HG02981 (cell line): Measurements from ENCODE around the gene COG3.

Experiments used
- ATAC-seq: cut with Tn5 transposase; IDR thresholded peaks from one replicate; pipeline ENCODE4 v1.9.1; 2021; ENCODE audit warnings: mild to moderate bottlenecking, moderate library complexity; ENCODE audit not compliant: unreplicated experiment

Gene COG3

GRCh38 chr13:45445053-45445452 is 19.7 kb upstream of the COG3 start:
- no peak for ATAC-seq

DNA sequence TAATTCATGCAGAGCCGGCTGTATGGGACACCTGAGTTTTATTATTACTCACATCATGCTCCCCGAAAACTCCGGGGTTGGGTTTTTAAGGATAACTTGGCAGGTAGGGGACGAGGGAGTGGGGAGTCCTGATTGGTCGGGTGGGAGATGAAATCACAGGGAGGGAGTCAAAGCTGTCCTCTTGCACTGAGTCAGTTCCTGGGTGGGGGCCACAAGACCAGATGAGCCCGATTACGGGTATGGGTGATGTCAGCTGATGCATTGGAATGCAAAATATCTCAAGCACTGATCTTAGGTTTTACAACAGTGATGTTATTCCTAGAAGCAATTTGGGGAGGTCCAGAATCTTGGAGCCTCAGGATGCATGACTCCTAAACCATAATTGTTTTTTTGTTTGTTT is 18.6 kb upstream of the COG3 start:
- no peak for ATAC-seq

GRCh38 chr13:45447050-45447661 is 17.6 kb upstream of the COG3 start:
- no peak for ATAC-seq

- no peak for ATAC-seq
Observed at GRCh38 chr13:45448965-45449559, 15.7 kb upstream of the COG3 start.

DNA sequence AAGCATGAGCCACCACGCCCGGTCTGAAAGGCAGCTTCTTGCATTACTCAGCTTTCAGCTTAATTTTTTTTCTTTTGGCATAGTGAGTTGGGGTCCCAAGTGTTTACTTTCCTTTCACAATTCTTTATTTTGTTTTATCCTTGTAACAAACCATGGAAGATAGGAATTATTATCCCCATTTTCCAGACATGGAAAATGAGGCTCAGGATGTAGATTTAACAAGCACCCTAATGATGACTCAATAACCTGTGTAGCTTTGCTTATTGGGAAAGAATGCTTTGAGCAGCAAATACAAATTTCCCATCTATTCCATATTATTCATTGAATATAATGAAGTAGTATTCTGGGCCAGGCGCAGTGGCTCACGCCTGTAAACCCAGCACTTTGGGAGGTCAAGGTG is 13.5 kb upstream of the COG3 start:
- ATAC-seq = no peak

- no peak for ATAC-seq
Observed at GRCh38 chr13:45454204-45454603, 10.5 kb upstream of the COG3 start.

DNA sequence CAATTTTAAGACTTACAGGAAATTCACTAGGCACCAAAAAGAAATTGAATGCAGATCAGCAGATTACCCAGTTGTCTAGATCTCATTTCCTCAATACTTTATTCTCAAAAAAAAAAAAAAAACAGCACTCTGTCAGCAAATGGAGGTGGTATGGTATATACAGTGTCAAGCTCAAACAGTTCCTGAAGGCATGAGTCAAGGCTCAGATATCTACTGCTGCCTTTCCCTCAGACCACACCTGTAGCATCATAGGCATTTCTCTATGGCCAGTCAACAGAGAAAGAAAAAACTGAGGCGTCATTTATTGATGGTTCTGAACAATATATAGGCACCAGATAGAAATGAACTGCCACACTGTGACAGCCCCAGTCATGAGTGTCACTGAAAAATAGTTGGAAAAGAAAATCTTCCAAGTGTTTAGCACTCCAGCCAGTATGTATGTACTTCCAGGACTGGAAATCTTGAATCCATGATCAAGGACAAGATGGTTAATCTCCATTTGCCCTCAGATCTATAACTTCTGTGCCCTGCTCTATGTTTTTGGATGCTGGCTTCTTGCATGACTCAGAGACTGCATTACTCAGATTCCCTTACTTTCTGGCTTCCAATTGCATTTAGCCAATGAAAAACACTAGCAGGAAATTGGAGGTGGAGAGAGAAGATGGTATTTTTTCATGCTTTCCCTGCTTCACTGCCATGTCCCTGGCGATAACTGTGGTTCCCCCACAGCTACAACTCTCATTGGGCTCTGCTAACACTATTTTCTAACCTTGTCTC is 8.4 kb upstream of the COG3 start:
- ATAC-seq = no peak

- ATAC-seq = no peak
Observed at GRCh38 chr13:45464141-45464686, 525 bp upstream of the COG3 start.

- no peak for ATAC-seq
Observed at GRCh38 chr13:45466359-45466758, 1.6 kb downstream of the COG3 start.

GRCh38 chr13:45468635-45469034 is 3.9 kb downstream of the COG3 start:
- no peak for ATAC-seq

DNA sequence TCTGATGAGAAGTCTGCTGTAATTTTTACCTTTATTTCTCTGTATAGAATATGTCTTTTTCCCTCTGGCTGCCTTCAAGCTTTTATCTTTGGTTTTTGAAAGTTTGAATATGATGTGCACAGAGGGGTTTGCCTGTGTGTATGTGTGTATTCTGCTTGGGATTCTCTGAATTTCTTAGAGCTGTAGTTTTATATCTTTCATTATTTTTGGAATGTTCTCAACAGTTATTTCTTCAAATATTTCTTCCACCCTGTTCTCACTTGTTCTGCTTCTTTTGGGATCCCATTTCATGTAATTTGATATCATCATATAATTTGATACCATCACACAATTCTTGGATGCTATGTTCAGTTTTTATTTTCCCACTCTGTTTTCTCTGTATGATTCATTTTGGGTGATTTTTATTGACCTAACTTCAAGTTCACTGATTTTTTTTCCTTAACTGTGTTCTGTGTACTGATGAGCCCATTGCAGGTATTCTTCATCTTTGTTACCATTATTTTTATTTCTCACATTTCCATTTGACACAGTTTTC is 7.5 kb downstream of the COG3 start:
- no peak for ATAC-seq

GRCh38 chr13:45473627-45474026 is 8.9 kb downstream of the COG3 start:
- ATAC-seq = no peak

- ATAC-seq = no peak
Observed at GRCh38 chr13:45474584-45475454, 10.1 kb downstream of the COG3 start.

GRCh38 chr13:45479661-45480060 is 14.9 kb downstream of the COG3 start:
- no peak for ATAC-seq

- no peak for ATAC-seq
Observed at GRCh38 chr13:45481688-45482087, 16.9 kb downstream of the COG3 start.

DNA sequence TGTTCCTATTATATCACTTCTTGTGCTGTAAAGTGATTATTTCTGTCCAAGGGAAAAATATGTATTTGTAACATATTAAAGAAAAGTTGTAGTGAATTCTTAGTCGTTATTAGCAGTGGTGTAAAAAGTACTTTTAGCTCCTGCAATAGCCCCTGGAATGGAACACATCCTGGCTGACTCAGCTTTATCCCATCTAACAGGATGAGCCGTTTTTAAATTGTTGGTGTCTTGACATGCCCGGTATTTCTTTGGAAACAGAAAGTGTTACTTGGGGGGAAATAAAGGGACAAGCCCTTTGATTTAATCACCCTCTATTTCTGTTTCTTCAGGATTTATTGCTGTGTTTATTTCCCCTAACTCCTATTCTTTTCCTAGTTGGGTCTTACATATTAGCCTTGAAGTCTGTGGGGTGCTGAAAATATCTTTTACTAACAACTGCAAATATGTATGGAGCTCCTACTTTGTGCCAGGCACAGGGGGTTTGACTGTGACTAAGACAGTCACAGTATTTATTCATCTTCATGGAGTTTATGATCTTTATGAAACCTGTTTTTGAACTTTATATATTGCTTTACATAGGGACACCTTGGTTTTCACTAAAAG is 17.9 kb downstream of the COG3 start:
- ATAC-seq = no peak

DNA sequence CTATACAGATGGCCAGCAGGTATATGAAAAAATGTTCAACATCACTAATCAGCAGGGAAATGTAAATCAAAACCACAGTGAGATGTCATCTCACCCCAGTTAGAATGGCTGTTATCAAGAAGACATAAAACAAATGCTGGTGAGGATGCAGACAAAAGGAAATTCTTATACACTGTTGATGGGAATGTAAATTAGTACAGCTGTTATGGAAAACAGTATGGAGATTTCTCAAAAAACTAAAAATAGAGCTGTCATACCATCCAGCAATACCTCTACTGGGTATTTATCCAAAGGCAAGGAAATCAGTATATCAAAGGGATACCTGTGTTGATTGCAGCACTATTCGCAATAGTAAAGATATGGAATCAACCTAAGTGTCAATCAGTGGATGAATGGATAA is 22.9 kb downstream of the COG3 start:
- ATAC-seq = no peak

GRCh38 chr13:45490068-45490467 is 25.3 kb downstream of the COG3 start:
- ATAC-seq = no peak

- no peak for ATAC-seq
Observed at GRCh38 chr13:45492538-45492937, 27.8 kb downstream of the COG3 start.

DNA sequence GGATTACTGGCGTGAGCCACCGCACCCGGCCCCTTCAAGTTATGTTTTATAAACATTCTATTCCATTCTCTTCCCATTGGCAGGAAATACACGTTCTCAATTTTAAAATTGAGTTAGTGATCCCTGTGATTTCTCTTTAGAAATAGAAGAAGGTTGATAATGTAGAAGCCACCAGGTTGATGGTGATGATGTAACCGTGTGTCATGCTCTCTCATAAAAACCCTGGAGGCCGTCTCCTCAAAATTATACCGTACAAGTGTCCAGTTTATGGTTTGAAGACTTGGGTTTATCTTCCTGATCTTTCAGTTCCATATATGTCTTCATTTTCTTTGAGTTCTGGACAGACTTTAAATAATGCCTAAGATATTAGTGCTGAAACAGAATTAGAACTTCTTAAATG is 32.2 kb downstream of the COG3 start:
- ATAC-seq = no peak
